K562 (cell line): ENCODE measurements around the gene AK4. TPM values are rescaled to one million over a fixed set of nuclear protein-coding genes. Genes with fewer than 3 reads are reported as not detected.
A peak's percentile ranks its signal among the peaks of the same experiment; 100 is the strongest.

Experiments used
- ATAC-seq: fragments of 200-7000 bp; cut with Tn5 transposase; 3 replicates; pipeline ENCODE4 v1.9.1; 2020; ENCODE audit warnings: moderate library complexity
- BruUV-seq: library from RNA; stranded (reverse); fragments of 400-500 nt; replicated peaks from 2 replicates; lab custom pipeline; 2021; lab: Mats Ljungman, UMichigan
- CTCF ChIA-PET: fragments of 300-600 bp; formaldehyde crosslinking; extraction: SDS; loops from one replicate; lab custom pipeline; 2021; ENCODE audit warnings: low intra/inter-chr PET ratio; lab: Yijun Ruan, JAX
- POLR2A ChIA-PET: fragments of 300-600, 350-650 bp; sonication (Branson Sonifier 250); formaldehyde crosslinking; extraction: SDS; loops from one replicate; lab custom pipeline; 2021; ENCODE audit warnings: antibody characterized with exemption, inconsistent platforms; lab: Yijun Ruan, JAX
- DNase-seq, 4 experiments: peaks; one replicate each; pipeline versions ENCODE4 v3.0.0 to v3.0.0-alpha.2; 2011 to 2018; ENCODE audit warnings: low spot score in 3 of 4, mixed read lengths in 3 of 4; ENCODE audit errors: extremely low read depth in 1 of 4
- FAIRE-seq: peaks from 2 replicates; lab custom pipeline; 2011; peaks lifted over from hg19 to GRCh38; lab: Jason Lieb, UNC
- H2AFZ ChIP-seq: 2 replicates; pipeline ENCODE4 v1.6.0; 2011; ENCODE audit warnings: low read depth, low read length, control low read depth, inconsistent platforms
- H3K27ac ChIP-seq: fragments of 200-600 bp; 3 replicates; pipeline ENCODE4 v1.8.0; 2011; ENCODE audit warnings: low read depth, mild to moderate bottlenecking, control low read depth, inconsistent platforms, low read length, moderate library complexity, mixed read lengths; ENCODE audit errors: extremely low read depth
- H3K27me3 ChIP-seq, 2 experiments: fragments of 300-600 bp in 1 of 2; 2 replicates in 1 of 2; 3 replicates in 1 of 2; pipeline versions ENCODE4 v1.6.0 to v1.8.0; 2011; ENCODE audit warnings: inconsistent platforms in 2 of 2, low read length in 2 of 2, mild to moderate bottlenecking in 1 of 2, mixed read lengths in 1 of 2, moderate library complexity in 1 of 2; ENCODE audit not compliant: control insufficient read depth in 2 of 2, insufficient read depth in 2 of 2
- H3K36me3 ChIP-seq: fragments of 300-600 bp; 3 replicates; pipeline ENCODE4 v1.8.0; 2011; ENCODE audit warnings: mild to moderate bottlenecking, low read length, inconsistent platforms; ENCODE audit not compliant: control insufficient read depth, insufficient read depth
- H3K4me1 ChIP-seq, 2 experiments: fragments of 200-600 bp in 1 of 2; replicated peaks in 1 of 2; 2 replicates in 1 of 2; 3 replicates in 1 of 2; pipeline versions ENCODE4 v1.5.1 to v1.8.0; 2011; ENCODE audit warnings: inconsistent platforms in 2 of 2, low read length in 2 of 2, mild to moderate bottlenecking in 1 of 2, mixed read lengths in 1 of 2, moderate library complexity in 1 of 2; ENCODE audit not compliant: control insufficient read depth in 2 of 2, insufficient read depth in 2 of 2
- H3K4me2 ChIP-seq: 2 replicates; pipeline ENCODE4 v1.6.1; 2011; ENCODE audit warnings: low read length, control low read depth, inconsistent platforms, mixed read lengths; ENCODE audit not compliant: insufficient read depth
- H3K4me3 ChIP-seq: fragments of 200-600 bp; sonication (generic), shearing (Covaris generic); 2 replicates; pipeline ENCODE4 v1.5.1; 2016; ENCODE audit warnings: control low read depth, inconsistent platforms
- H3K79me2 ChIP-seq: fragments of 200-600 bp; 3 replicates; pipeline ENCODE4 v1.8.0; 2011; ENCODE audit warnings: low read length, inconsistent platforms; ENCODE audit not compliant: control insufficient read depth, insufficient read depth
- H3K9ac ChIP-seq, 2 experiments: 2 replicates each; pipeline versions ENCODE4 v1.6.0 to v1.6.1; 2011; ENCODE audit warnings: low read depth in 2 of 2, low read length in 2 of 2, control low read depth in 1 of 2, inconsistent platforms in 1 of 2, mild to moderate bottlenecking in 1 of 2, mixed read lengths in 1 of 2; ENCODE audit not compliant: insufficient read depth in 1 of 2
- H3K9me1 ChIP-seq: one replicate; pipeline ENCODE4 v1.6.0; 2011; ENCODE audit warnings: inconsistent platforms, mild to moderate bottlenecking, low read length, moderate library complexity; ENCODE audit not compliant: control insufficient read depth, insufficient read depth
- H3K9me3 ChIP-seq: replicated peaks from 2 replicates; pipeline ENCODE4 v1.5.1; 2011; ENCODE audit warnings: low read depth, low read length, inconsistent platforms; ENCODE audit not compliant: control insufficient read depth, insufficient read depth
- H4K20me1 ChIP-seq: replicated peaks from 2 replicates; pipeline ENCODE4 v1.6.1; 2011; ENCODE audit warnings: low read length, inconsistent platforms, mixed read lengths; ENCODE audit not compliant: control insufficient read depth, insufficient read depth
- CBFA2T3 ChIP-seq: fragments of 450-650 bp; IDR thresholded peaks from 2 replicates; pipeline ENCODE4 v1.6.1; 2017
- EGR1 ChIP-seq: fragments of 450-650 bp; conservative IDR thresholded peaks from 2 replicates; pipeline ENCODE4 v1.6.1; 2017; ENCODE audit warnings: mild to moderate bottlenecking
- FOXP1 ChIP-seq: sonication (generic); formaldehyde crosslinking; IDR thresholded peaks from 2 replicates; pipeline ENCODE4 v1.8.0; 2022; ENCODE audit warnings: mild to moderate bottlenecking, missing genetic modification reagents
- GTF2A2 ChIP-seq: IDR thresholded peaks from 2 replicates; pipeline ENCODE4 v1.6.1; 2016; ENCODE audit warnings: mild to moderate bottlenecking, missing genetic modification characterization, missing compliant biosample characterization
- JUN ChIP-seq, 2 experiments: sonication (generic) in 1 of 2; formaldehyde crosslinking in 1 of 2; IDR thresholded peaks; 2 replicates each; pipeline versions ENCODE4 v1.6.1 to v1.8.0; 2012 to 2022; ENCODE audit warnings: borderline replicate concordance in 2 of 2, mild to moderate bottlenecking in 2 of 2, improper control_type of control experiment in 1 of 2, low read depth in 1 of 2, low read length in 1 of 2, missing genetic modification reagents in 1 of 2
- JUND ChIP-seq, 2 experiments: IDR thresholded peaks; 2 replicates in 1 of 2; 3 replicates in 1 of 2; pipeline ENCODE4 v1.6.1; 2011; ENCODE audit warnings: borderline replicate concordance in 2 of 2, low read depth in 2 of 2, low read length in 2 of 2, improper control_type of control experiment in 1 of 2, missing biosample characterization in 1 of 2, missing genetic modification characterization in 1 of 2, missing genetic modification reagents in 1 of 2
- LEF1 ChIP-seq: fragments of 450-650 bp; IDR thresholded peaks from 2 replicates; pipeline ENCODE4 v1.6.1; 2016; ENCODE audit warnings: mild to moderate bottlenecking
- MTA2 ChIP-seq: fragments of 450-650 bp; IDR thresholded peaks from 2 replicates; pipeline ENCODE4 v1.6.1; 2016; ENCODE audit warnings: low read depth
- MXD1 ChIP-seq: fragments of 250-450 bp; sonication (Bioruptor Pico); IDR thresholded peaks from 2 replicates; pipeline ENCODE4 v1.8.0; 2021; ENCODE audit warnings: borderline replicate concordance, mild to moderate bottlenecking, moderate library complexity; ENCODE audit not compliant: poor library complexity, severe bottlenecking
- NCOA4 ChIP-seq: fragments of 450-650 bp; IDR thresholded peaks from 2 replicates; pipeline ENCODE4 v1.6.1; 2018; ENCODE audit warnings: mild to moderate bottlenecking; ENCODE audit not compliant: partially characterized antibody
- PRMT5 ChIP-seq: sonication (generic); formaldehyde crosslinking; IDR thresholded peaks from 2 replicates; pipeline ENCODE4 v1.5.0; 2020; ENCODE audit warnings: missing genetic modification reagents
- PURB ChIP-seq: sonication (generic); formaldehyde crosslinking; IDR thresholded peaks from 2 replicates; pipeline ENCODE4 v1.9.0; 2021; ENCODE audit warnings: low read depth, mild to moderate bottlenecking, missing genetic modification reagents
- RAD21 ChIP-seq, 2 experiments: fragments of 250-450 bp in 1 of 2; fragments of 450-650 bp in 1 of 2; sonication (Bioruptor Pico) in 1 of 2; formaldehyde crosslinking in 1 of 2; IDR thresholded peaks in 1 of 2; conservative IDR thresholded peaks in 1 of 2; 2 replicates each; pipeline versions ENCODE4 v1.4.0 to v1.8.0; 2020 to 2022; ENCODE audit warnings: mild to moderate bottlenecking in 2 of 2, moderate library complexity in 1 of 2
- RFX1 ChIP-seq: fragments of 450-650 bp; IDR thresholded peaks from 2 replicates; pipeline ENCODE4 v1.6.1; 2016; ENCODE audit warnings: mild to moderate bottlenecking, moderate library complexity
- SETDB1 ChIP-seq: IDR thresholded peaks from one replicate; pipeline ENCODE4 v1.6.1; 2012; ENCODE audit warnings: low read length, control low read depth, inconsistent platforms
- SREBF2 ChIP-seq: sonication (generic); formaldehyde crosslinking; IDR thresholded peaks from 2 replicates; pipeline ENCODE4 v1.4.0; 2020; ENCODE audit warnings: mild to moderate bottlenecking, missing genetic modification reagents
- SRSF9 ChIP-seq: fragments of 200-400 bp; formaldehyde crosslinking; IDR thresholded peaks from 2 replicates; pipeline ENCODE4 v1.6.1; 2017; ENCODE audit warnings: low read depth, low read length, borderline replicate concordance
- ZNF175 ChIP-seq: fragments of 200-800 bp; sonication (Bioruptor generic); IDR thresholded peaks from 2 replicates; pipeline ENCODE4 v1.6.1; 2016; ENCODE audit warnings: low read depth, mild to moderate bottlenecking, missing genetic modification characterization, missing compliant biosample characterization
- ZNF316 ChIP-seq: fragments of 450-650 bp; IDR thresholded peaks from 2 replicates; pipeline ENCODE4 v1.6.1; 2016
- ZNF696 ChIP-seq: fragments of 250-450 bp; sonication (Bioruptor Pico); conservative IDR thresholded peaks from 2 replicates; pipeline ENCODE4 v1.4.0; 2020; ENCODE audit warnings: mild to moderate bottlenecking, moderate library complexity
- ZNF764 ChIP-seq: fragments of 250-450 bp; sonication (Bioruptor Pico); IDR thresholded peaks from 2 replicates; pipeline ENCODE4 v1.4.0; 2020; ENCODE audit warnings: low read depth, mild to moderate bottlenecking, moderate library complexity
- ZSCAN32 ChIP-seq: fragments of 450-650 bp; formaldehyde crosslinking; IDR thresholded peaks from 2 replicates; pipeline ENCODE4 v1.4.0; 2020; ENCODE audit warnings: mild to moderate bottlenecking, moderate library complexity
- WGBS: fragments of 100-300 bp; shearing (Covaris generic); methylation state at CpG from one replicate; pipeline ENCODE4 v1.1.6; 2016; ENCODE audit warnings: low coverage, mixed read lengths; ENCODE audit not compliant: insufficient coverage; ENCODE audit errors: missing lambda C conversion rate; 5-methylcytosine and 5-hydroxymethylcytosine counted together
- in situ Hi-C: fragments of 300-500 bp; cut with MboI; formaldehyde crosslinking; loops from 4 replicates; pipeline ENCODE4 v1.15.0; 2018; ENCODE audit warnings: inconsistent platforms, mixed read lengths
- intact Hi-C: fragments of 100-400 bp; cut with micrococcal nuclease; formaldehyde crosslinking; loops from 2 replicates; pipeline ENCODE4 v1.14.2; 2022
- polyA plus RNA-seq, 8 experiments: library from polyadenylated mRNA; depleted of rRNA in 4 of 8; stranded (reverse) in 5 of 8; unstranded in 3 of 8; fragments of >200 nt; fragmentation: Nextera tagmentation in 2 of 8; fragmentation: Illumina TruSeq in 1 of 8; extraction: Ambion mirVana in 2 of 8; extraction: Trizol in 1 of 8; gene quantifications; 2 replicates each; pipeline versions ENCODE4 v1.2.1 to v1.2.3, GENCODE V29; 2011 to 2014; ENCODE audit warnings: inconsistent platforms in 1 of 8, missing spikeins in 1 of 8
- total RNA-seq, 7 experiments: library from RNA; depleted of rRNA in 6 of 7; stranded (reverse); fragments of >200 nt in 6 of 7; fragmentation: Illumina TruSeq in 2 of 7; extraction: Trizol in 2 of 7; gene quantifications; 2 replicates each; pipeline versions ENCODE4 v1.2.1 to v1.2.3, GENCODE V29; 2011 to 2021; ENCODE audit warnings: low replicate concordance in 1 of 7

Gene AK4
- total and polyA plus RNA-seq, 9 of the 15 experiments (the other 6 are each of a cell fraction or from before 2014, with no cell fraction given): 10.4 to 96.6 (median 21.5) TPM

GRCh38 chr1:65195495-65196417, 47.8 kb downstream of the AK4 start:
- no peaks in the 10 kb centered on the region for H3K27me3 ChIP-seq
- no peaks in the 10 kb centered on the region; the same call in 2 of the 3 replicates for H3K79me2 ChIP-seq
- peaks cover 0 to 6% of the 10 kb centered on the region in 2 experiments; a peak in 1 of 5 replicates for H3K4me1 ChIP-seq
- H2AFZ ChIP-seq: no peak overlapping the region
- no peak overlapping the region for H3K27ac ChIP-seq
- no peak overlapping the region for H3K9ac ChIP-seq
- H3K36me3 ChIP-seq: peaks cover 25% of the 10 kb centered on the region; the same call in 2 of the 3 replicates
- CTCF ChIA-PET: interaction anchor here (0.6 kb wide), 1 partner anchor 1379 kb away, joined by 3 read pairs; no protein-coding TSS in a partner anchor
- BruUV-seq: no TSS peak
- POLR2A ChIA-PET: interaction anchor here (1.5 kb wide), 1 partner anchor 13 kb away, joined by 5 read pairs; no protein-coding TSS in a partner anchor
- intact Hi-C loops (no loop called here), in situ Hi-C loops (no loop called here)
- DNase-seq: peak; percentile 30 to 57 (median 30)
- no peak overlapping the region for H3K4me3 ChIP-seq
- H3K9me1 ChIP-seq: no peaks in the 10 kb centered on the region
- FAIRE-seq: peak; percentile 78
- no peak overlapping the region for H3K4me2 ChIP-seq
- H3K9me3 ChIP-seq: no peaks in the 10 kb centered on the region
- 59% methylated on average over 9 of the region's 9 CpGs for WGBS
- peak; percentile 38; the same call in 2 of the 3 replicates for ATAC-seq
- H4K20me1 ChIP-seq: no peaks in the 10 kb centered on the region
- TF ChIP-seq CBFA2T3 (peak; percentile 16; the same call in 1 of the 2 replicates), ZNF696 (no peak), ZNF764 (CRISPR knock-in tag) (no peak), ZNF316 (peak; percentile 55; the same call in 1 of the 2 replicates), ZNF175 (no peak), ZSCAN32 (no peak), MXD1 (CRISPR knock-in tag) (no peak), LEF1 (no peak), MTA2 (no peak), PRMT5 (CRISPR knock-in tag) (no peak), JUN (IDR thresholded peaks at IDR 0.05; ENCODE audit: borderline replicate concordance, low read depth, low read length) (0 out of 2 replicates have a peak, but pooled peaks have one; percentile 13), JUN (CRISPR knock-in tag; IDR thresholded peaks at IDR 0.05; ENCODE audit: borderline replicate concordance) (no peak), SREBF2 (CRISPR knock-in tag) (no peak), RAD21 (CRISPR knock-in tag; conservative IDR thresholded peaks at IDR 0.05 in 1 of 2, IDR thresholded peaks at IDR 0.05 in 1 of 2) (no peak), EGR1 (peak; percentile 43), GTF2A2 (tag) (no peak), FOXP1 (CRISPR knock-in tag) (no peak), JUND (IDR thresholded peaks at IDR 0.05; ENCODE audit: borderline replicate concordance, low read depth, low read length) (peak; percentile 78; the same call in 1 of the 2 replicates), JUND (tag; IDR thresholded peaks at IDR 0.05; ENCODE audit: borderline replicate concordance, low read depth, low read length) (peak; percentile 20; the same call in 1 of the 3 replicates), SRSF9 (no peak), SETDB1 (no peak), RFX1 (no peak), PURB (CRISPR knock-in tag) (no peak), NCOA4 (no peak)
